HL-60 (cell line): ENCODE results near the gene TSPO.

Experiments used
- DNase-seq, 2 experiments: peaks; one replicate each; pipeline ENCODE4 v3.0.0-alpha.2; 2010 to 2020; ENCODE audit warnings: low read depth in 1 of 2, low spot score in 1 of 2
- H3K27ac ChIP-seq: fragments of 250-450 bp; sonication (Bioruptor Pico); replicated peaks from 2 replicates; pipeline ENCODE4 v1.5.1; 2020; ENCODE audit warnings: mild to moderate bottlenecking, moderate library complexity
- H3K27me3 ChIP-seq: fragments of 250-450 bp; sonication (Bioruptor Pico); 2 replicates; pipeline ENCODE4 v1.5.1; 2021; ENCODE audit warnings: mild to moderate bottlenecking, moderate library complexity; ENCODE audit not compliant: insufficient read depth, poor library complexity, severe bottlenecking
- H3K4me3 ChIP-seq: replicated peaks from 2 replicates; pipeline ENCODE4 v1.5.1; 2011; ENCODE audit warnings: mild to moderate bottlenecking, control low read depth, low read length; ENCODE audit not compliant: insufficient read depth
- GABPA ChIP-seq: IDR thresholded peaks from 2 replicates; pipeline ENCODE4 v1.6.1; 2012; ENCODE audit warnings: low read depth
- POLR2AphosphoS5 ChIP-seq: IDR thresholded peaks from 2 replicates; pipeline ENCODE4 v1.6.1; 2012; ENCODE audit warnings: low read depth
- SPI1 ChIP-seq: IDR thresholded peaks from 2 replicates; pipeline ENCODE4 v1.6.1; 2012; ENCODE audit warnings: low read depth, mild to moderate bottlenecking, borderline replicate concordance
- TF ChIP-seq, protein P1 (sequence below): IDR thresholded peaks from 2 replicates; pipeline ENCODE4 v1.6.1; 2012; ENCODE audit warnings: low read depth; ENCODE audit not compliant: insufficient replicate concordance
- TF ChIP-seq, protein P2 (sequence below): IDR thresholded peaks from one replicate; pipeline ENCODE4 v1.5.1; 2011; ENCODE audit warnings: low read length, control low read depth, inconsistent platforms; ENCODE audit not compliant: insufficient read depth

Gene TSPO

DNA sequence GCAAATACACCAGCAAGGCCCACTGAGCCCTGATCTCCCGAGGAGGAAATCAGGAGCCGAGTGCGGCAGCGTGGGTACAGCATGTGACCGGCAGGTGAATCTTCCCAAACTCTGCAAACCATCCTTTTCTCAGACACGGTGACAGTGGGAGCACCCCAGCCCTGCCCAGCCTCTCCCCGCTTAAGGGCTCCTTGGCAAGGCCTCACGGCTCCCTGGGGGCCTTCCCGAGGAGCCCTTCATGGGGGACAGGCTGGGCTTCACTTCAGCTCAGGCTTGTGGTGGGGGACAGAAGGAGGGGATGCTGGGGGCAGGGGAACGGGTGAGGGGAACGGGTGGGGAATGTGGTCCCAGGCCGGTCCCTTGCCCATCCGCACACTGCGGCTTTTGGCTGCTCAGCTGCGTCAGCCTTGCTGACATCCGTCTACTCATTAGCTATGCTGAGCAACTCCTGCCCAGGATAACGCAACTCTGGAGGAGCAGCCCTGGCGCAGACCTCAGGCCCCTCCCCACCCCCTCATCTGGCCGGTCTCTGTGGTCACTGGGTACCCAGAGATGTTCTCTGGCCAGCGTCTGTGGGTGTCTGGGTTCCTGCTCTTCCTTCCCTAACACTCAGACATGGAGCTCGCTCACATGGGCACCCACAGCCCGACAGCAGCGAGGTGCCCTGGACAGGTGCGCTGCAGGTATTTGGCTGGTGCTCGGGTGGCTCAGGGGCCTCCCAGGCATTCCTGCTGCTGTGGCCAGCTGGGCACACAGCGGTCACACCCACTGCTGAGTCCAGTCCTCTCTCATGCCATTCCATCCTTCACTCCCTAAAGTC lies 57.6 kb downstream of the TSPO start:
- Histone ChIP-seq H3K4me3 (no peak overlapping the region), H3K27me3 (no peaks in the 10 kb centered on the region), H3K27ac (no peak overlapping the region)
- TF ChIP-seq POLR2AphosphoS5: no peak
- TF ChIP-seq, protein P1, sequence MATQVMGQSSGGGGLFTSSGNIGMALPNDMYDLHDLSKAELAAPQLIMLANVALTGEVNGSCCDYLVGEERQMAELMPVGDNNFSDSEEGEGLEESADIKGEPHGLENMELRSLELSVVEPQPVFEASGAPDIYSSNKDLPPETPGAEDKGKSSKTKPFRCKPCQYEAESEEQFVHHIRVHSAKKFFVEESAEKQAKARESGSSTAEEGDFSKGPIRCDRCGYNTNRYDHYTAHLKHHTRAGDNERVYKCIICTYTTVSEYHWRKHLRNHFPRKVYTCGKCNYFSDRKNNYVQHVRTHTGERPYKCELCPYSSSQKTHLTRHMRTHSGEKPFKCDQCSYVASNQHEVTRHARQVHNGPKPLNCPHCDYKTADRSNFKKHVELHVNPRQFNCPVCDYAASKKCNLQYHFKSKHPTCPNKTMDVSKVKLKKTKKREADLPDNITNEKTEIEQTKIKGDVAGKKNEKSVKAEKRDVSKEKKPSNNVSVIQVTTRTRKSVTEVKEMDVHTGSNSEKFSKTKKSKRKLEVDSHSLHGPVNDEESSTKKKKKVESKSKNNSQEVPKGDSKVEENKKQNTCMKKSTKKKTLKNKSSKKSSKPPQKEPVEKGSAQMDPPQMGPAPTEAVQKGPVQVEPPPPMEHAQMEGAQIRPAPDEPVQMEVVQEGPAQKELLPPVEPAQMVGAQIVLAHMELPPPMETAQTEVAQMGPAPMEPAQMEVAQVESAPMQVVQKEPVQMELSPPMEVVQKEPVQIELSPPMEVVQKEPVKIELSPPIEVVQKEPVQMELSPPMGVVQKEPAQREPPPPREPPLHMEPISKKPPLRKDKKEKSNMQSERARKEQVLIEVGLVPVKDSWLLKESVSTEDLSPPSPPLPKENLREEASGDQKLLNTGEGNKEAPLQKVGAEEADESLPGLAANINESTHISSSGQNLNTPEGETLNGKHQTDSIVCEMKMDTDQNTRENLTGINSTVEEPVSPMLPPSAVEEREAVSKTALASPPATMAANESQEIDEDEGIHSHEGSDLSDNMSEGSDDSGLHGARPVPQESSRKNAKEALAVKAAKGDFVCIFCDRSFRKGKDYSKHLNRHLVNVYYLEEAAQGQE: no peak
- TF ChIP-seq SPI1: no peak
- TF ChIP-seq GABPA: no peak
- TF ChIP-seq, protein P2, sequence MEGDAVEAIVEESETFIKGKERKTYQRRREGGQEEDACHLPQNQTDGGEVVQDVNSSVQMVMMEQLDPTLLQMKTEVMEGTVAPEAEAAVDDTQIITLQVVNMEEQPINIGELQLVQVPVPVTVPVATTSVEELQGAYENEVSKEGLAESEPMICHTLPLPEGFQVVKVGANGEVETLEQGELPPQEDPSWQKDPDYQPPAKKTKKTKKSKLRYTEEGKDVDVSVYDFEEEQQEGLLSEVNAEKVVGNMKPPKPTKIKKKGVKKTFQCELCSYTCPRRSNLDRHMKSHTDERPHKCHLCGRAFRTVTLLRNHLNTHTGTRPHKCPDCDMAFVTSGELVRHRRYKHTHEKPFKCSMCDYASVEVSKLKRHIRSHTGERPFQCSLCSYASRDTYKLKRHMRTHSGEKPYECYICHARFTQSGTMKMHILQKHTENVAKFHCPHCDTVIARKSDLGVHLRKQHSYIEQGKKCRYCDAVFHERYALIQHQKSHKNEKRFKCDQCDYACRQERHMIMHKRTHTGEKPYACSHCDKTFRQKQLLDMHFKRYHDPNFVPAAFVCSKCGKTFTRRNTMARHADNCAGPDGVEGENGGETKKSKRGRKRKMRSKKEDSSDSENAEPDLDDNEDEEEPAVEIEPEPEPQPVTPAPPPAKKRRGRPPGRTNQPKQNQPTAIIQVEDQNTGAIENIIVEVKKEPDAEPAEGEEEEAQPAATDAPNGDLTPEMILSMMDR: no peak
- no peak for DNase-seq

DNA sequence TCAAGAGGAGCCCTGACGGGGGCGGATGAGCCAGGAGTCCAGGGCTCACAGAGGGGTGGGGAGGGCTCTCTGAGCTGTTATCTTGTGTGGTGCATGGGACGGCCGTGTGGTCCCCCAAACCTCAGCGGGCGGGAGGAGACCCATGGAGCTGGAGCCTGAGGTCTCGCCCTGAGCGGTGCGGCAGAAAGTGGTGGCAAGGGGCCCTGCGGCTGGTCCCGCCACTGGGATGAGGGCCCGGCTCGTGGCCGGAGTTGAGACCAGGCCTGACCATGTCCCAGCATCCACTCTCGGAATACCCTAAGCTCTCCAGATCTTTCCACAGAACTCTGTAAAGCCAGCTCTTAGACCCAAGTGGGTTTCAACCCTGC lies 58.1 kb downstream of the TSPO start:
- DNase-seq: no peak
- H3K27ac ChIP-seq: no peak overlapping the region
- no peaks in the 10 kb centered on the region for H3K27me3 ChIP-seq
- no peak for TF ChIP-seq POLR2AphosphoS5
- TF ChIP-seq, protein P1: no peak
- TF ChIP-seq GABPA: no peak
- no peak for TF ChIP-seq SPI1
- TF ChIP-seq, protein P2: no peak
- no peak overlapping the region for H3K4me3 ChIP-seq

DNA sequence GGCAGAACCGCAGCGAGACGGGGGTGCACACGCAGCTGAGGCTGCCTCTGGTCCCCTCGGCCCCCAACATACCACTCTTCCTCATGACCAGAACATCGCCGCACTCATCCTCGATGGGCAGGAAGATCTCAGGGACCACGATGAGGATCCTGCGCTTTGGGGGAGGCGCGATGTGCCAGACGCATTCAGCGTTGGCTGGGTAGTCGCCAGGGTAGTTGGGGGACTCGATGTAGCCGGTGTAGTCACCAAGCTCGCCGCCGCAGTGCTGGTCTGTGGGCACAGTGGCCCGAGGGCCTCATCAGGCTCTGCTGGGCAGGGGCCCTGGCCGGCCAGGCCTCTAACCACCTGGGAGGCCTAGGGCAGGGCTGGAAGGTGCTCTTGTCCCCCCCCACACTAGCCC lies 58.6 kb downstream of the TSPO start:
- DNase-seq: no peak
- Histone ChIP-seq H3K27me3 (no peaks in the 10 kb centered on the region), H3K27ac (no peak overlapping the region), H3K4me3 (no peak overlapping the region)
- TF ChIP-seq, protein P1: no peak
- TF ChIP-seq GABPA (no peak), POLR2AphosphoS5 (no peak), SPI1 (no peak)
- TF ChIP-seq, protein P2: no peak
